ENCODE measurements around the gene C1orf21. TPM values are rescaled to one million over a fixed set of nuclear protein-coding genes. Genes with fewer than 3 reads are reported as not detected.

The C1orf21 gene
- total RNA-seq, 6 experiments from 2014 or later: 4.3 to 29.2 (median 13.1) TPM

GRCh38 chr1:184618851-184619250 is 232.0 kb downstream of the C1orf21 start:
- DNase-seq: no peak
- TF ChIP-seq CTCF (IDR thresholded peaks at IDR 0.05): no peak
- no peak for TF ChIP-seq POLR2A (IDR thresholded peaks at IDR 0.05)
- no peak overlapping the region for H3K4me3 ChIP-seq
- H3K27ac ChIP-seq: no peak overlapping the region
- H3K9me3 ChIP-seq: no peaks in the 10 kb centered on the region
- H3K36me3 ChIP-seq: peaks cover 0 to 10% (median 0%) of the 10 kb centered on the region in 4 donors
- intact Hi-C loops (cut with DNase I): no loop called here
- peaks cover 0 to 18% (median 7%) of the 10 kb centered on the region in 4 donors for H3K4me1 ChIP-seq
- 76% methylated on average over 3 of the region's 3 CpGs for WGBS (ENCODE audit: insufficient coverage, low coverage, low lambda C conversion rate, missing lambda C conversion rate)
- H3K27me3 ChIP-seq: no peaks in the 10 kb centered on the region
- ATAC-seq: no peak

GRCh38 chr1:184620469-184620868 is 233.6 kb downstream of the C1orf21 start:
- Histone ChIP-seq H3K4me1 (peaks cover 0 to 19% (median 9%) of the 10 kb centered on the region in 4 donors), H3K9me3 (no peaks in the 10 kb centered on the region), H3K36me3 (peaks cover 0 to 10% (median 0%) of the 10 kb centered on the region in 4 donors), H3K27me3 (no peaks in the 10 kb centered on the region), H3K4me3 (no peak overlapping the region), H3K27ac (no peak overlapping the region)
- no peak for ATAC-seq
- intact Hi-C loops (cut with DNase I): no loop called here
- TF ChIP-seq CTCF (IDR thresholded peaks at IDR 0.05) (no peak), POLR2A (IDR thresholded peaks at IDR 0.05) (no peak)
- no peak for DNase-seq

GRCh38 chr1:184621260-184621659 is 234.4 kb downstream of the C1orf21 start:
- no peak for DNase-seq
- Histone ChIP-seq H3K4me3 (no peak overlapping the region), H3K27me3 (no peaks in the 10 kb centered on the region), H3K9me3 (no peaks in the 10 kb centered on the region), H3K36me3 (peaks cover 0 to 10% (median 0%) of the 10 kb centered on the region in 4 donors), H3K27ac (peak overlapping the region in 1 of 3 donors; percentile 64), H3K4me1 (peaks cover 0 to 26% (median 13%) of the 10 kb centered on the region in 4 donors)
- no peak for TF ChIP-seq CTCF (IDR thresholded peaks at IDR 0.05)
- no peak for TF ChIP-seq POLR2A (IDR thresholded peaks at IDR 0.05)
- WGBS (ENCODE audit: insufficient coverage, low coverage, low lambda C conversion rate, missing lambda C conversion rate): 84% methylated on average over 5 of the region's 5 CpGs
- ATAC-seq: no peak
- intact Hi-C loops (cut with DNase I): no loop called here

- Histone ChIP-seq H3K27ac (peak overlapping the region in 2 of 3 donors; percentile 55 to 64), H3K9me3 (no peaks in the 10 kb centered on the region), H3K27me3 (no peaks in the 10 kb centered on the region), H3K4me1 (peaks cover 0 to 34% (median 19%) of the 10 kb centered on the region in 4 donors), H3K36me3 (peaks cover 0 to 10% (median 0%) of the 10 kb centered on the region in 4 donors), H3K4me3 (no peak overlapping the region)
- peak in 1 of 3 donors; percentile 60 for DNase-seq
- peak; percentile 4 to 63 (median 45) for ATAC-seq
- TF ChIP-seq CTCF (IDR thresholded peaks at IDR 0.05) (peak in 1 of 4 donors; percentile 23), POLR2A (IDR thresholded peaks at IDR 0.05) (peak; percentile 9)
- intact Hi-C loops (cut with DNase I): no loop called here
- 25% methylated on average over 8 of the region's 9 CpGs for WGBS (ENCODE audit: insufficient coverage, low coverage, low lambda C conversion rate, missing lambda C conversion rate)
These were observed 235.5 kb downstream of the C1orf21 start for GRCh38 chr1:184622136-184622823.
